ENCODE results near the gene PTPRT. TPM values are rescaled to one million over a fixed set of nuclear protein-coding genes. Genes with fewer than 3 reads are reported as not detected.

PTPRT gene
- total RNA-seq, 4 donors from 2014 or later: under 0.01 to 2.1 TPM; not detected in 2

- no peaks in the 10 kb centered on the region for H3K27me3 ChIP-seq
- intact Hi-C loops (cut with DNase I; ENCODE audit: low total_unique reads): no loop called here
- no peaks in the 10 kb centered on the region for H3K9me3 ChIP-seq
- no peak for DNase-seq
- H3K4me1 ChIP-seq: no peaks in the 10 kb centered on the region
- H3K4me3 ChIP-seq: no peak overlapping the region
- H3K27ac ChIP-seq: no peak overlapping the region
- TF ChIP-seq POLR2A (IDR thresholded peaks at IDR 0.05): no peak
- TF ChIP-seq, protein P1, sequence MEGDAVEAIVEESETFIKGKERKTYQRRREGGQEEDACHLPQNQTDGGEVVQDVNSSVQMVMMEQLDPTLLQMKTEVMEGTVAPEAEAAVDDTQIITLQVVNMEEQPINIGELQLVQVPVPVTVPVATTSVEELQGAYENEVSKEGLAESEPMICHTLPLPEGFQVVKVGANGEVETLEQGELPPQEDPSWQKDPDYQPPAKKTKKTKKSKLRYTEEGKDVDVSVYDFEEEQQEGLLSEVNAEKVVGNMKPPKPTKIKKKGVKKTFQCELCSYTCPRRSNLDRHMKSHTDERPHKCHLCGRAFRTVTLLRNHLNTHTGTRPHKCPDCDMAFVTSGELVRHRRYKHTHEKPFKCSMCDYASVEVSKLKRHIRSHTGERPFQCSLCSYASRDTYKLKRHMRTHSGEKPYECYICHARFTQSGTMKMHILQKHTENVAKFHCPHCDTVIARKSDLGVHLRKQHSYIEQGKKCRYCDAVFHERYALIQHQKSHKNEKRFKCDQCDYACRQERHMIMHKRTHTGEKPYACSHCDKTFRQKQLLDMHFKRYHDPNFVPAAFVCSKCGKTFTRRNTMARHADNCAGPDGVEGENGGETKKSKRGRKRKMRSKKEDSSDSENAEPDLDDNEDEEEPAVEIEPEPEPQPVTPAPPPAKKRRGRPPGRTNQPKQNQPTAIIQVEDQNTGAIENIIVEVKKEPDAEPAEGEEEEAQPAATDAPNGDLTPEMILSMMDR (IDR thresholded peaks at IDR 0.05): no peak
- no peaks in the 10 kb centered on the region for H3K36me3 ChIP-seq
These were observed 917.2 kb downstream of the PTPRT start for GRCh38 chr20:42272516-42272915.

DNA sequence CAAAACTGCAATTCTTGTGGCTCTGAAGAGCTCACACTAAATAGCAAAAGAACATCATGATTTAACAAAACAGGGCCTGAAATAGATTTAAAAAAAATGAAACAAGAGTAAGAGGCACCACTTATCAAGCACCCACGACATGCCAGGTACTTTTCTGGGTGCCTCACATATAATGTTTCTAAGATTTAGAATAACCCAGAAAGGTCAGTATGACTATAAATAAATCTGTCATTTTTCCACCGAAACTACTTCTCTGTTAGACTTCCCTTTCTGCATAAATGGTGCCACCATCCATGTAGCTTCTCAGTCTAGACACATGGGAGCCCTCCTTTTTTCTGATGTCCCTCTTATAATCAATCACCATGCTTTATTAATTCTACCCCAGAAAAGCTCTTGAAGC is 919.2 kb downstream of the PTPRT start:
- Histone ChIP-seq H3K27me3 (no peaks in the 10 kb centered on the region), H3K9me3 (no peaks in the 10 kb centered on the region), H3K27ac (no peak overlapping the region), H3K4me1 (no peaks in the 10 kb centered on the region), H3K4me3 (no peak overlapping the region), H3K36me3 (no peaks in the 10 kb centered on the region)
- DNase-seq: no peak
- TF ChIP-seq, protein P1 (IDR thresholded peaks at IDR 0.05): no peak
- no peak for TF ChIP-seq POLR2A (IDR thresholded peaks at IDR 0.05)
- intact Hi-C loops (cut with DNase I; ENCODE audit: low total_unique reads): no loop called here

DNA sequence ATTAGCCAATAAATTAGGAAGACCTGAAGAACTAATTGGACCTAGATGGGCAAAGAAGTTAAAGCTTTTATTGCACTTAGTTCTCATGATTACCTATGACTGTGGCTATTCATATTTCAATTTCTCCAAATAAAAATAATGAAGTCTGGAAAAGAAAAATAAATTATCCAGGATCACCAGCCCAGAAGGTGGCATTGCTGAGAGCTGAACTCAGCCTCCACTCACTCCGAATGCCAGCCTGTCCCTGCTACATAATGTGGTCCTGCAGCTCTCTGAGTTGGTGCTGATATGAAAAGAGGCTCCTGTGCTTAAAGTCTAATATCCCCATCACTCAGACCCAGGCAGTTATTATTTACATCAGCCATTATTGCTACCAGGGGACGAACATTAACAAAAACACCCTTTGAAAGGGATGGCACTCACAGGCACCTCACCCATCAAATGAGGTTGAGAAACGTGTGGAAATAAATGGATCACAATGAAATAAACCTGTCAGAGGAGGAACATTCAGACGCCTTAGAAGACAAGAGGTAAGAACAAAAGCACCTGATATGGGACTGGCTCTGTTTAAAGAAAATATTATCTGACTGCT is 921.8 kb downstream of the PTPRT start:
- Histone ChIP-seq H3K4me3 (no peak overlapping the region), H3K36me3 (no peaks in the 10 kb centered on the region), H3K4me1 (no peaks in the 10 kb centered on the region), H3K27ac (no peak overlapping the region), H3K27me3 (no peaks in the 10 kb centered on the region), H3K9me3 (no peaks in the 10 kb centered on the region)
- intact Hi-C loops (cut with DNase I; ENCODE audit: low total_unique reads): no loop called here
- DNase-seq: no peak
- TF ChIP-seq POLR2A (IDR thresholded peaks at IDR 0.05): no peak
- TF ChIP-seq, protein P1 (IDR thresholded peaks at IDR 0.05): no peak

DNA sequence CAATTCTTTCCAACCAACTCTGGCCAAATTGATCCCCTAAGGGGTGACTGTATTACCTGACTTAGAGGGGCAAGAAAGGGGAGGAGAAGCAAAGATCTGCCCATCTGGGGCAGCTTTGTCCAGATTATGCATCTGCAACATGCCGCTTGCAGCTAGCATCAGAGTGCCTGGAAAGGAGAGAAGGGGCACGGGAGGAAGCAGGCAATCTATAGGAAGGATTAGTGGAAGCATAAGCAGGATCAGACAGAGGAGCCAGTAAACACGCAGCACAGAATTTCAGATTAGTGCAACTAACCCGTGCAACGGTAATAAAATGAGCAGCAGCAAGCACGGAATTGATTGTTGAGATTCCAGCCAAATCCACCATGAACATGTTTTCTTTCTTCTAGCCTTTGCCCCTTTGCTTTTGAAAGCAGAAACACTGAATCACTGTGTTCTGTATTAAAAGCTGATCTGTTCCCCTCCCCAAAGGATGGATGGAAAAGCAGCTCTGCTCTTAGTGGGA is 927.9 kb downstream of the PTPRT start:
- Histone ChIP-seq H3K4me1 (no peaks in the 10 kb centered on the region), H3K4me3 (no peak overlapping the region), H3K27ac (no peak overlapping the region), H3K36me3 (no peaks in the 10 kb centered on the region), H3K27me3 (no peaks in the 10 kb centered on the region), H3K9me3 (no peaks in the 10 kb centered on the region)
- DNase-seq: no peak
- TF ChIP-seq POLR2A (IDR thresholded peaks at IDR 0.05): no peak
- TF ChIP-seq, protein P1 (IDR thresholded peaks at IDR 0.05): no peak
- intact Hi-C loops (cut with DNase I; ENCODE audit: low total_unique reads): no loop called here

GRCh38 chr20:42260184-42260583 is 929.5 kb downstream of the PTPRT start:
- intact Hi-C loops (cut with DNase I; ENCODE audit: low total_unique reads): no loop called here
- Histone ChIP-seq H3K27me3 (no peaks in the 10 kb centered on the region), H3K36me3 (no peaks in the 10 kb centered on the region), H3K4me3 (no peak overlapping the region), H3K27ac (no peak overlapping the region), H3K4me1 (no peaks in the 10 kb centered on the region), H3K9me3 (no peaks in the 10 kb centered on the region)
- TF ChIP-seq, protein P1 (IDR thresholded peaks at IDR 0.05): no peak
- no peak for TF ChIP-seq POLR2A (IDR thresholded peaks at IDR 0.05)
- DNase-seq: no peak

Measured in uterus (tissue), 4 donors.